Stimulated activated naive B cell treated with anti-CD40 and anti-IgM and Interleukin-4, amounts not matched to agents 10 μg/mL and 1 μg/mL and 100 μg/mL, for 72 hours (primary cell): ENCODE data around the gene WWOX.

Experiments
- ATAC-seq, 2 donors: fragments of 150-1000 bp; cut with Tn5 transposase; replicated peaks; 2 replicates each; pipeline ENCODE4 v1.10.0; 2021; ENCODE audit warnings: moderate library complexity in 1 of 2
- DNase-seq: peaks from one replicate; pipeline ENCODE4 v3.0.0; 2021
- H3K27ac Mint-ChIP-seq: one replicate; pipeline ENCODE4 v1.8.0; 2022; ENCODE audit warnings: mild to moderate bottlenecking, mixed read lengths
- H3K27me3 Mint-ChIP-seq, 2 donors: one replicate each; pipeline ENCODE4 v1.8.0; 2022; ENCODE audit warnings: mixed read lengths in 2 of 2
- H3K36me3 Mint-ChIP-seq, 2 donors: one replicate each; pipeline ENCODE4 v1.8.0; 2022; ENCODE audit warnings: mixed read lengths in 2 of 2, mild to moderate bottlenecking in 1 of 2
- H3K4me1 Mint-ChIP-seq, 2 donors: one replicate each; pipeline ENCODE4 v1.8.0; 2022; ENCODE audit warnings: mixed read lengths in 2 of 2, mild to moderate bottlenecking in 1 of 2
- H3K4me3 Mint-ChIP-seq, 2 donors: one replicate each; pipeline ENCODE4 v1.8.0; 2022; ENCODE audit warnings: mild to moderate bottlenecking in 2 of 2, mixed read lengths in 2 of 2, moderate library complexity in 1 of 2
- H3K9me3 Mint-ChIP-seq, 2 donors: one replicate each; pipeline ENCODE4 v1.8.0; 2022; ENCODE audit warnings: mixed read lengths in 2 of 2, mild to moderate bottlenecking in 1 of 2

The WWOX gene

GRCh38 chr16:79261944-79262552 is 1162.6 kb downstream of the WWOX start:
- Mint-ChIP-seq H3K27ac (no peak overlapping the region), H3K4me3 (no peak overlapping the region), H3K36me3 (no peaks in the 10 kb centered on the region), H3K9me3 (peaks cover 0 to 3% of the 10 kb centered on the region in 2 donors), H3K4me1 (peaks cover 15 to 18% of the 10 kb centered on the region in 2 donors), H3K27me3 (peaks cover 72 to 84% of the 10 kb centered on the region in 2 donors)
- DNase-seq (no peak), ATAC-seq (no peak)
